Large intestine (tissue), 3 donors: Measurements from ENCODE around the gene COMMD4. TPM values are rescaled to one million over a fixed set of nuclear protein-coding genes. Genes with fewer than 3 reads are reported as not detected.
"Not testable (repeated sequence)": the region's sequence is repeated elsewhere in the genome, so short reads cannot be mapped to it uniquely, and the experiment has no call there.

Source experiments
- DNase-seq, 2 donors: peaks; one replicate each; pipeline versions ENCODE4 v3.0.0 to v3.0.0-alpha.2; 2013
- H3K27ac ChIP-seq: one replicate; pipeline ENCODE4 v1.5.1; 2013; ENCODE audit warnings: low read length
- H3K27me3 ChIP-seq: 2 replicates; pipeline ENCODE4 v1.6.1; 2013; ENCODE audit warnings: low read length; ENCODE audit not compliant: control insufficient read depth, insufficient read depth
- H3K36me3 ChIP-seq: 2 replicates; pipeline ENCODE4 v1.6.1; 2013; ENCODE audit warnings: low read length; ENCODE audit not compliant: control insufficient read depth, insufficient read depth
- H3K4me1 ChIP-seq: one replicate; pipeline ENCODE4 v1.6.1; 2013; ENCODE audit warnings: low read length; ENCODE audit not compliant: control insufficient read depth, insufficient read depth
- H3K4me3 ChIP-seq: one replicate; pipeline ENCODE4 v1.5.1; 2013; ENCODE audit warnings: low read length
- H3K9me3 ChIP-seq: one replicate; pipeline ENCODE4 v1.6.1; 2013; ENCODE audit warnings: mild to moderate bottlenecking, low read depth, low read length, moderate library complexity; ENCODE audit not compliant: control insufficient read depth
- WGBS: methylation state at CpG from one replicate; pipeline ENCODE4 v1.1.5; 2013; ENCODE audit warnings: low lambda C conversion rate; ENCODE audit not compliant: insufficient coverage; 5-methylcytosine and 5-hydroxymethylcytosine counted together
- polyA plus RNA-seq: library from polyadenylated mRNA; unstranded; fragments of 120-200 nt; gene quantifications from one replicate; pipeline ENCODE4 v1.2.1, GENCODE V29; 2013

Gene COMMD4
- polyA plus RNA-seq, 1 donor, result 79.9 TPM

- H3K27ac ChIP-seq, result no peak overlapping the region
- no peaks in the 10 kb centered on the region for H3K9me3 ChIP-seq
- H3K4me1 ChIP-seq, result no peaks in the 10 kb centered on the region
- no peak for DNase-seq
- H3K27me3 ChIP-seq, result peaks cover 13% of the 10 kb centered on the region
- H3K4me3 ChIP-seq, result no peak overlapping the region
- H3K36me3 ChIP-seq, result no peaks in the 10 kb centered on the region
Measured at GRCh38 chr15:75309711-75310110, 26.2 kb upstream of the COMMD4 start.

GRCh38 chr15:75312548-75312947, 23.3 kb upstream of the COMMD4 start:
- H3K27me3 ChIP-seq, H3K9me3 ChIP-seq, DNase-seq, H3K36me3 ChIP-seq, H3K27ac ChIP-seq, H3K4me1 ChIP-seq, H3K4me3 ChIP-seq: not testable (repeated sequence)
- no CpG with 5 or more reads among the region's 1 CpG for WGBS

- no peak overlapping the region for H3K4me3 ChIP-seq
- H3K36me3 ChIP-seq, result no peaks in the 10 kb centered on the region
Measured at GRCh38 chr15:75313116-75313845, 22.6 kb upstream of the COMMD4 start.

GRCh38 chr15:75314552-75315290, 21.1 kb upstream of the COMMD4 start:
- Histone ChIP-seq H3K27me3 (no peaks in the 10 kb centered on the region), H3K27ac (no peak overlapping the region), H3K4me1 (peaks cover 3% of the 10 kb centered on the region), H3K4me3 (no peak overlapping the region), H3K9me3 (no peaks in the 10 kb centered on the region), H3K36me3 (no peaks in the 10 kb centered on the region)
- WGBS, result no CpG with 5 or more reads among the region's 5 CpGs
- no peak for DNase-seq

More at GRCh38 chr15:75313116-75313845, 22.6 kb upstream of the COMMD4 start:
- Histone ChIP-seq H3K4me1 (no peaks in the 10 kb centered on the region), H3K9me3 (no peaks in the 10 kb centered on the region), H3K27me3 (peaks cover 3% of the 10 kb centered on the region), H3K27ac (no peak overlapping the region)
- no peak for DNase-seq
- 100% methylated on average over 2 of the region's 13 CpGs for WGBS

- not testable (repeated sequence) for H3K36me3 ChIP-seq, H3K27me3 ChIP-seq, H3K9me3 ChIP-seq, H3K4me3 ChIP-seq
- DNase-seq, result peak; percentile 13 to 49
- WGBS, result no CpG with 5 or more reads among the region's 5 CpGs
- H3K27ac ChIP-seq, result peak overlapping the region; percentile 48
- peaks cover 14% of the 10 kb centered on the region for H3K4me1 ChIP-seq
Measured at GRCh38 chr15:75319231-75319897, 16.5 kb upstream of the COMMD4 start.

GRCh38 chr15:75321711-75322110, 14.2 kb upstream of the COMMD4 start:
- no peak for DNase-seq
- no peaks in the 10 kb centered on the region for H3K36me3 ChIP-seq
- H3K4me3 ChIP-seq, result no peak overlapping the region
- H3K27me3 ChIP-seq, result no peaks in the 10 kb centered on the region
- H3K4me1 ChIP-seq, result peaks cover 16% of the 10 kb centered on the region
- no peak overlapping the region for H3K27ac ChIP-seq
- H3K9me3 ChIP-seq, result no peaks in the 10 kb centered on the region
- WGBS, result 89% methylated on average over 5 of the region's 6 CpGs

GRCh38 chr15:75325922-75326321, 9.9 kb upstream of the COMMD4 start:
- DNase-seq, result no peak
- Histone ChIP-seq H3K36me3 (no peaks in the 10 kb centered on the region), H3K4me3 (no peak overlapping the region), H3K27ac (no peak overlapping the region), H3K27me3 (no peaks in the 10 kb centered on the region), H3K9me3 (no peaks in the 10 kb centered on the region), H3K4me1 (peaks cover 14% of the 10 kb centered on the region)
- 100% methylated on average over 1 of the region's 4 CpGs for WGBS

GRCh38 chr15:75327005-75327404, 8.9 kb upstream of the COMMD4 start:
- no CpG with 5 or more reads among the region's 4 CpGs for WGBS
- no peak for DNase-seq
- no peaks in the 10 kb centered on the region for H3K36me3 ChIP-seq

GRCh38 chr15:75327491-75327890, 8.4 kb upstream of the COMMD4 start:
- Histone ChIP-seq H3K27me3 (no peaks in the 10 kb centered on the region), H3K27ac (no peak overlapping the region), H3K36me3 (no peaks in the 10 kb centered on the region), H3K4me1 (peaks cover 14% of the 10 kb centered on the region), H3K9me3 (no peaks in the 10 kb centered on the region), H3K4me3 (no peak overlapping the region)
- no CpG with 5 or more reads among the region's 3 CpGs for WGBS
- no peak for DNase-seq

More at GRCh38 chr15:75327005-75327404, 8.9 kb upstream of the COMMD4 start:
- Histone ChIP-seq H3K4me1 (peaks cover 14% of the 10 kb centered on the region), H3K9me3 (no peaks in the 10 kb centered on the region), H3K4me3 (no peak overlapping the region), H3K27ac (no peak overlapping the region), H3K27me3 (no peaks in the 10 kb centered on the region)

- no peak for DNase-seq
- Histone ChIP-seq H3K36me3 (no peaks in the 10 kb centered on the region), H3K27me3 (no peaks in the 10 kb centered on the region), H3K27ac (no peak overlapping the region), H3K4me1 (peaks cover 6% of the 10 kb centered on the region), H3K4me3 (no peak overlapping the region), H3K9me3 (no peaks in the 10 kb centered on the region)
- no CpG with 5 or more reads among the region's 10 CpGs for WGBS
Measured at GRCh38 chr15:75328493-75329314, 7.2 kb upstream of the COMMD4 start.
